Upper lobe of right lung (tissue), 1 donor: ENCODE measurements around the gene FYCO1. TPM values are rescaled to one million over a fixed set of nuclear protein-coding genes. Genes with fewer than 3 reads are reported as not detected.

Experiments used
- ATAC-seq: fragments of 200-7000 bp; cut with Tn5 transposase; one replicate; pipeline ENCODE4 v1.9.1; 2020; ENCODE audit warnings: mild to moderate bottlenecking, moderate library complexity
- DNase-seq: peaks from one replicate; pipeline ENCODE4 v3.0.0-alpha.2; 2020
- H3K27ac ChIP-seq: fragments of 200-600 bp; one replicate; pipeline ENCODE4 v1.8.0; 2022
- H3K27me3 ChIP-seq: fragments of 200-600 bp; one replicate; pipeline ENCODE4 v1.8.0; 2022; ENCODE audit warnings: mild to moderate bottlenecking
- H3K36me3 ChIP-seq: fragments of 200-600 bp; one replicate; pipeline ENCODE4 v1.8.0; 2022
- H3K4me1 ChIP-seq: fragments of 200-600 bp; one replicate; pipeline ENCODE4 v1.8.0; 2022
- H3K4me3 ChIP-seq: fragments of 200-600 bp; one replicate; pipeline ENCODE4 v1.8.0; 2022; ENCODE audit warnings: mild to moderate bottlenecking
- H3K9me3 ChIP-seq: fragments of 200-600 bp; one replicate; pipeline ENCODE4 v1.8.0; 2022
- CTCF ChIP-seq: fragments of 200-600 bp; IDR thresholded peaks from one replicate; pipeline ENCODE4 v1.8.0; 2022; ENCODE audit warnings: antibody characterized with exemption
- intact Hi-C: fragments of 100-400 bp; cut with DNase I; formaldehyde crosslinking; loops from one replicate; pipeline ENCODE4 v1.11.0; 2022
- total RNA-seq: library from RNA; stranded (reverse); fragmentation: NEBNext Ultra II Directional; extraction: Animal tissue kit (Norgen Biotek cat#: 25700); gene quantifications from one replicate; pipeline ENCODE4 v1.2.1, GENCODE V29; 2021
- donor health status: DM: no; HTN: yes; CAD: no; lungs with severe emphysema.

Gene FYCO1
- total RNA-seq, 1 donor from 2014 or later = 47.3 TPM

GRCh38 chr3:45965253-45965652 is 30.4 kb downstream of the FYCO1 start:
- DNase-seq (no peak), ATAC-seq (no peak)
- no peaks in the 10 kb centered on the region for H3K27me3 ChIP-seq
- TF ChIP-seq CTCF = no peak
- no peak overlapping the region for H3K27ac ChIP-seq
- no peaks in the 10 kb centered on the region for H3K9me3 ChIP-seq
- H3K4me3 ChIP-seq = no peak overlapping the region
- peaks cover 100% of the 10 kb centered on the region for H3K36me3 ChIP-seq
- peaks cover 16% of the 10 kb centered on the region for H3K4me1 ChIP-seq
- intact Hi-C loops = no loop called here

- Histone ChIP-seq H3K27me3 (no peaks in the 10 kb centered on the region), H3K27ac (no peak overlapping the region), H3K4me3 (no peak overlapping the region), H3K9me3 (no peaks in the 10 kb centered on the region), H3K4me1 (peaks cover 16% of the 10 kb centered on the region), H3K36me3 (peaks cover 100% of the 10 kb centered on the region)
- no peak for TF ChIP-seq CTCF
- no peak for ATAC-seq
- DNase-seq = no peak
- intact Hi-C loops = no loop called here
These were observed 31.5 kb downstream of the FYCO1 start for GRCh38 chr3:45964139-45964538.

GRCh38 chr3:45962033-45962432 is 33.6 kb downstream of the FYCO1 start:
- no peaks in the 10 kb centered on the region for H3K9me3 ChIP-seq
- H3K27ac ChIP-seq = no peak overlapping the region
- intact Hi-C loops = no loop called here
- no peak for TF ChIP-seq CTCF
- H3K4me3 ChIP-seq = no peak overlapping the region
- no peaks in the 10 kb centered on the region for H3K27me3 ChIP-seq
- ATAC-seq (no peak), DNase-seq (no peak)
- peaks cover 14% of the 10 kb centered on the region for H3K4me1 ChIP-seq
- H3K36me3 ChIP-seq = peaks cover 100% of the 10 kb centered on the region

- no peak overlapping the region for H3K27ac ChIP-seq
- no peaks in the 10 kb centered on the region for H3K27me3 ChIP-seq
- intact Hi-C loops = no loop called here
- H3K36me3 ChIP-seq = peaks cover 100% of the 10 kb centered on the region
- ATAC-seq (no peak), DNase-seq (no peak)
- TF ChIP-seq CTCF = no peak
- peaks cover 7% of the 10 kb centered on the region for H3K4me1 ChIP-seq
- no peak overlapping the region for H3K4me3 ChIP-seq
- H3K9me3 ChIP-seq = no peaks in the 10 kb centered on the region
These were observed 35.3 kb downstream of the FYCO1 start for GRCh38 chr3:45960289-45960688.

GRCh38 chr3:45959201-45959600 is 36.4 kb downstream of the FYCO1 start:
- intact Hi-C loops = no loop called here
- TF ChIP-seq CTCF = no peak
- Histone ChIP-seq H3K27ac (no peak overlapping the region), H3K36me3 (peaks cover 100% of the 10 kb centered on the region), H3K4me1 (peaks cover 6% of the 10 kb centered on the region), H3K27me3 (no peaks in the 10 kb centered on the region), H3K4me3 (no peak overlapping the region), H3K9me3 (no peaks in the 10 kb centered on the region)
- no peak for DNase-seq
- ATAC-seq = no peak

GRCh38 chr3:45958321-45958791 is 37.3 kb downstream of the FYCO1 start:
- Histone ChIP-seq H3K36me3 (peaks cover 100% of the 10 kb centered on the region), H3K4me1 (peaks cover 6% of the 10 kb centered on the region), H3K9me3 (no peaks in the 10 kb centered on the region), H3K4me3 (no peak overlapping the region), H3K27ac (peak overlapping the region; percentile 30), H3K27me3 (no peaks in the 10 kb centered on the region)
- no peak for DNase-seq
- intact Hi-C loops = no loop called here
- no peak for ATAC-seq
- no peak for TF ChIP-seq CTCF
